Liver (tissue), 9 donors: Measurements from ENCODE around the gene RASIP1. TPM values are rescaled to one million over a fixed set of nuclear protein-coding genes. Genes with fewer than 3 reads are reported as not detected.
A peak's percentile ranks its signal among the peaks of the same experiment; 100 is the strongest.

Experiments used
- DNase-seq: peaks from one replicate; pipeline ENCODE4 v3.0.0-alpha.2; 2017; ENCODE audit warnings: low spot score
- H3K27ac ChIP-seq, 2 donors: one replicate each; pipeline ENCODE4 v1.7.0; 2013; ENCODE audit warnings: inconsistent platforms in 2 of 2, low read length in 2 of 2, control low read depth in 1 of 2, low read depth in 1 of 2, mild to moderate bottlenecking in 1 of 2
- H3K27me3 ChIP-seq, 4 donors: one replicate each; pipeline versions ENCODE4 v1.6.1 to v1.7.0; 2013; ENCODE audit warnings: low read length in 3 of 4, inconsistent platforms in 1 of 4, mild to moderate bottlenecking in 1 of 4, moderate library complexity in 1 of 4; ENCODE audit not compliant: control insufficient read depth in 4 of 4, insufficient read depth in 4 of 4
- H3K36me3 ChIP-seq, 4 donors: one replicate each; pipeline versions ENCODE4 v1.6.1 to v1.7.0; 2013; ENCODE audit warnings: low read length in 3 of 4, mild to moderate bottlenecking in 3 of 4, low read depth in 1 of 4, moderate library complexity in 1 of 4; ENCODE audit not compliant: control insufficient read depth in 4 of 4, insufficient read depth in 3 of 4
- H3K4me1 ChIP-seq, 4 donors: one replicate each; pipeline versions ENCODE4 v1.6.1 to v1.7.0; 2013; ENCODE audit warnings: low read length in 3 of 4, mild to moderate bottlenecking in 3 of 4, moderate library complexity in 1 of 4; ENCODE audit not compliant: control insufficient read depth in 4 of 4, insufficient read depth in 4 of 4
- H3K4me3 ChIP-seq, 3 donors: one replicate each; pipeline versions ENCODE4 v1.6.1 to v1.7.0; 2013; ENCODE audit warnings: low read length in 3 of 3, control low read depth in 1 of 3, low read depth in 1 of 3, mild to moderate bottlenecking in 1 of 3
- H3K9ac ChIP-seq, 2 donors: one replicate each; pipeline ENCODE4 v1.7.0; 2013; ENCODE audit warnings: low read length in 2 of 2, mild to moderate bottlenecking in 2 of 2, moderate library complexity in 2 of 2, control low read depth in 1 of 2, low read depth in 1 of 2
- H3K9me3 ChIP-seq, 4 donors: one replicate each; pipeline versions ENCODE4 v1.6.1 to v1.7.0; 2013; ENCODE audit warnings: low read length in 3 of 4; ENCODE audit not compliant: control insufficient read depth in 4 of 4
- EGR1 ChIP-seq, 2 donors: IDR thresholded peaks; 2 replicates each; pipeline ENCODE4 v1.6.1; 2016 to 2018; ENCODE audit warnings: antibody characterized with exemption in 2 of 2, low read depth in 2 of 2
- FOXA1 ChIP-seq: IDR thresholded peaks from 2 replicates; pipeline ENCODE4 v1.6.1; 2016; ENCODE audit warnings: antibody characterized with exemption
- FOXA2 ChIP-seq: IDR thresholded peaks from 2 replicates; pipeline ENCODE4 v1.6.1; 2016; ENCODE audit warnings: antibody characterized with exemption
- GABPA ChIP-seq, 2 donors: IDR thresholded peaks in 1 of 2; conservative IDR thresholded peaks in 1 of 2; 2 replicates each; pipeline ENCODE4 v1.6.1; 2016; ENCODE audit warnings: antibody characterized with exemption in 2 of 2, mild to moderate bottlenecking in 1 of 2, moderate library complexity in 1 of 2
- HNF4A ChIP-seq, 2 donors: conservative IDR thresholded peaks; 2 replicates each; pipeline ENCODE4 v1.6.1; 2016; ENCODE audit warnings: antibody characterized with exemption in 2 of 2, mild to moderate bottlenecking in 2 of 2
- HNF4G ChIP-seq: IDR thresholded peaks from 2 replicates; pipeline ENCODE4 v1.6.1; 2016; ENCODE audit warnings: antibody characterized with exemption
- JUND ChIP-seq, 2 donors: IDR thresholded peaks; 2 replicates each; pipeline ENCODE4 v1.6.1; 2016; ENCODE audit warnings: antibody characterized with exemption in 2 of 2
- NR2F2 ChIP-seq: IDR thresholded peaks from 2 replicates; pipeline ENCODE4 v1.6.1; 2016; ENCODE audit warnings: antibody characterized with exemption
- RAD21 ChIP-seq, 2 donors: IDR thresholded peaks; 2 replicates each; pipeline ENCODE4 v1.6.1; 2016; ENCODE audit warnings: antibody characterized with exemption in 2 of 2, mild to moderate bottlenecking in 2 of 2
- RXRA ChIP-seq, 2 donors: IDR thresholded peaks; 2 replicates each; pipeline ENCODE4 v1.6.1; 2017 to 2018; ENCODE audit warnings: antibody characterized with exemption in 2 of 2, mild to moderate bottlenecking in 1 of 2
- SP1 ChIP-seq: IDR thresholded peaks from 2 replicates; pipeline ENCODE4 v1.6.1; 2018; ENCODE audit warnings: antibody characterized with exemption, mild to moderate bottlenecking
- TAF1 ChIP-seq: conservative IDR thresholded peaks from 2 replicates; pipeline ENCODE4 v1.6.1; 2016; ENCODE audit warnings: antibody characterized with exemption, mild to moderate bottlenecking
- YY1 ChIP-seq: IDR thresholded peaks from 2 replicates; pipeline ENCODE4 v1.6.1; 2016; ENCODE audit warnings: antibody characterized with exemption, mild to moderate bottlenecking
- WGBS: extraction: QIAGEN DNeasy Blood & Tissue Kit; methylation state at CpG from one replicate; pipeline ENCODE4 v1.1.7; 2013; 5-methylcytosine and 5-hydroxymethylcytosine counted together
- polyA plus RNA-seq, 2 donors: library from polyadenylated mRNA; stranded (reverse) in 1 of 2; unstranded in 1 of 2; fragments of 200-250 nt in 1 of 2; fragments of >200 nt in 1 of 2; fragmentation: Nextera tagmentation in 1 of 2; extraction: Ambion mirVana in 1 of 2; gene quantifications; one replicate each; pipeline versions ENCODE4 v1.2.1 to v1.2.3, GENCODE V29; 2013 to 2015
- total RNA-seq, 2 donors: library from RNA; depleted of rRNA; stranded (reverse); fragments of >200 nt; gene quantifications; one replicate each; pipeline ENCODE4 v1.2.3, GENCODE V29; 2014
- TF ChIP-seq, protein P1 (sequence below): IDR thresholded peaks from 2 replicates; pipeline ENCODE4 v1.6.1; 2016; ENCODE audit warnings: antibody characterized with exemption
- TF ChIP-seq, protein P2 (sequence below): IDR thresholded peaks from 2 replicates; pipeline ENCODE4 v1.6.1; 2016; ENCODE audit warnings: antibody characterized with exemption, mild to moderate bottlenecking
- TF ChIP-seq, protein P3 (sequence below): IDR thresholded peaks from 2 replicates; pipeline ENCODE4 v1.6.1; 2016; ENCODE audit warnings: antibody characterized with exemption
- TF ChIP-seq, protein P4 (sequence below): fragments of 150-350 bp; IDR thresholded peaks from 2 replicates; pipeline ENCODE4 v1.5.1; 2017; ENCODE audit warnings: improper control_type of control experiment, low read depth, low read length; ENCODE audit not compliant: missing input control
- TF ChIP-seq, protein P5 (sequence below): IDR thresholded peaks from 2 replicates; pipeline ENCODE4 v1.6.1; 2016; ENCODE audit warnings: antibody characterized with exemption
- donor health status: healthy.
- donor health status: healthy.
- donor health status: healthy.
- donor health status: healthy.
- donor health status: healthy.

RASIP1 gene
- total and polyA plus RNA-seq, 4 donors = 1.8 to 5.4 (median 4.5) TPM

DNA sequence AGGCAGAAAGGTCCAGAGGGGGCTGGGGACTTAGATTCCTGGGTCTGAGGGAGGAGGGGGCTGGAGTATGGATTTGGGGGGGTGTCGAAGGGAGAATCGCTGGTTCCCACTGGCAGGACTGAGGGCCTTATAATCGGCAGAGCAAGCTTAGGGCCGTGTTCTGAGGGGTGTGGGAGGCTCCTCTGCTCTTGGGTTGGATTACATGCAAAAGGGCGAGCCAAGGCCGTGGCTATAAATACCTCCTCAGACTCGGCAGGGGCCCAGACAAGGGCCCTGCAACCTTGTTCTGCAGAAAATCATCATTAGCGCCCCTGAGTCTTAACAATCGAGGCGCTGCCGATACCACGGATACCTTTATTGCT, 20.2 kb downstream of the RASIP1 start:
- H3K27ac ChIP-seq = no peak overlapping the region
- no peaks in the 10 kb centered on the region for H3K27me3 ChIP-seq
- no peak for DNase-seq
- H3K4me1 ChIP-seq = peaks cover 0 to 12% (median 7%) of the 10 kb centered on the region in 4 donors
- no peaks in the 10 kb centered on the region for H3K9me3 ChIP-seq
- WGBS = 41% methylated on average over 12 of the region's 12 CpGs
- H3K4me3 ChIP-seq = no peak overlapping the region
- no peak overlapping the region for H3K9ac ChIP-seq
- no peak for TF ChIP-seq NR2F2
- TF ChIP-seq HNF4A (conservative IDR thresholded peaks at IDR 0.05) = no peak
- no peak for TF ChIP-seq FOXA1
- no peak for TF ChIP-seq FOXA2
- TF ChIP-seq EGR1 (IDR thresholded peaks at IDR 0.05; ENCODE audit: low read depth in 2 of 2) = no peak
- no peak for TF ChIP-seq TAF1
- no peak for TF ChIP-seq HNF4G
- TF ChIP-seq, protein P1, sequence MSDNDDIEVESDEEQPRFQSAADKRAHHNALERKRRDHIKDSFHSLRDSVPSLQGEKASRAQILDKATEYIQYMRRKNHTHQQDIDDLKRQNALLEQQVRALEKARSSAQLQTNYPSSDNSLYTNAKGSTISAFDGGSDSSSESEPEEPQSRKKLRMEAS = no peak
- TF ChIP-seq RAD21 (IDR thresholded peaks at IDR 0.05) = no peak
- no peaks in the 10 kb centered on the region for H3K36me3 ChIP-seq

DNA sequence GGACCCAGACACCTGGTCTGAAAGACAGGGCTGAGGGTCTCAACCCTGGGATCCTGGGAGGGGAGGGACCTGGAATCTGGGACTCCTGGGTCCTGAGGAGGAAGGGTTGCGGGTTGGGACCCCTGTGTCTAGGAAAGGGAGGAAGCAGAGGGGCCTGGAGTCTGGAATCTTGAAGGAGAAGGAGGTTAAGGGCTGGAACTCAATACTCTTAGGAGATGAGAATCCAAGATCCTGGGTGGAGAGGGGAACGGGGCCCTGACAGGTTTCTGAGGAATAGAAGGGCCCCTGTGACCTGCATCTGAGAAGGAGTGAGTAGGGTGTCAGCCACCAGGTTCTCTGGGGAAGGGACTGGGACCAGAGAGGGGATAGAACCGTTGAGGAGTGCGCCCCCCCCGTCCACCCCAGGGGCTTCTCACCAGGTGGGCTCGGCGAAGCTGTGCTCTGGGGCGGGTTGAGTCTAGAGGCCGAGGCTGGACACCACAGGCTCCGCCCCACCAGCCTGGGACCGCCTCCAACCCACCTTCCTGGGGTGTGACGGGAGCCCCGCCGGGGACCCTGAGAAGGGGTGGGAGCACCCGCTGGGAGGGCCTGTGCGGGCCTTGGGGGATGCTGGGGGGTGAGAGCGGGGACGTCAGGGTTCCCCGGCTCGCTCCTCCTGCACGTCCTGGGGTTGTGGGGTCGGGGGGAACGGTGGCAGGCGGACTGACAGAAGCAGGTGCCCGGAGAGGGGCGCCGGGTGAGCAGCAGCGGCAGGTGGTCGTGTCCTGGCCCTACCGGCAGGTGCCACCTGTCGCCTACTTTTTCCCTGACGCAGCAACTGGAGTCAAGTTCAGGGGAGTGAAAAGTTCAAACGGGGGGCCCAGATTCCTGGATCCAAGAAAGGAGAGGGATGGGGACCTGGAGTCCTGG, 20.9 kb downstream of the RASIP1 start, which contains the start of gene MAMSTR:
Gene MAMSTR (minus strand): TSS at position 463 of the 909 bp plus-strand sequence. CDS start 694 bp downstream, outside the sequence.
- no peak for TF ChIP-seq HNF4G
- TF ChIP-seq, protein P2, sequence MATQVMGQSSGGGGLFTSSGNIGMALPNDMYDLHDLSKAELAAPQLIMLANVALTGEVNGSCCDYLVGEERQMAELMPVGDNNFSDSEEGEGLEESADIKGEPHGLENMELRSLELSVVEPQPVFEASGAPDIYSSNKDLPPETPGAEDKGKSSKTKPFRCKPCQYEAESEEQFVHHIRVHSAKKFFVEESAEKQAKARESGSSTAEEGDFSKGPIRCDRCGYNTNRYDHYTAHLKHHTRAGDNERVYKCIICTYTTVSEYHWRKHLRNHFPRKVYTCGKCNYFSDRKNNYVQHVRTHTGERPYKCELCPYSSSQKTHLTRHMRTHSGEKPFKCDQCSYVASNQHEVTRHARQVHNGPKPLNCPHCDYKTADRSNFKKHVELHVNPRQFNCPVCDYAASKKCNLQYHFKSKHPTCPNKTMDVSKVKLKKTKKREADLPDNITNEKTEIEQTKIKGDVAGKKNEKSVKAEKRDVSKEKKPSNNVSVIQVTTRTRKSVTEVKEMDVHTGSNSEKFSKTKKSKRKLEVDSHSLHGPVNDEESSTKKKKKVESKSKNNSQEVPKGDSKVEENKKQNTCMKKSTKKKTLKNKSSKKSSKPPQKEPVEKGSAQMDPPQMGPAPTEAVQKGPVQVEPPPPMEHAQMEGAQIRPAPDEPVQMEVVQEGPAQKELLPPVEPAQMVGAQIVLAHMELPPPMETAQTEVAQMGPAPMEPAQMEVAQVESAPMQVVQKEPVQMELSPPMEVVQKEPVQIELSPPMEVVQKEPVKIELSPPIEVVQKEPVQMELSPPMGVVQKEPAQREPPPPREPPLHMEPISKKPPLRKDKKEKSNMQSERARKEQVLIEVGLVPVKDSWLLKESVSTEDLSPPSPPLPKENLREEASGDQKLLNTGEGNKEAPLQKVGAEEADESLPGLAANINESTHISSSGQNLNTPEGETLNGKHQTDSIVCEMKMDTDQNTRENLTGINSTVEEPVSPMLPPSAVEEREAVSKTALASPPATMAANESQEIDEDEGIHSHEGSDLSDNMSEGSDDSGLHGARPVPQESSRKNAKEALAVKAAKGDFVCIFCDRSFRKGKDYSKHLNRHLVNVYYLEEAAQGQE = no peak
- TF ChIP-seq TAF1 = no peak
- TF ChIP-seq GABPA (IDR thresholded peaks at IDR 0.05 in 1 of 2, conservative IDR thresholded peaks at IDR 0.05 in 1 of 2) = no peak
- no peak for TF ChIP-seq RXRA (IDR thresholded peaks at IDR 0.05)
- TF ChIP-seq YY1 = no peak
- no peak for TF ChIP-seq JUND (IDR thresholded peaks at IDR 0.05)
- TF ChIP-seq, protein P3, sequence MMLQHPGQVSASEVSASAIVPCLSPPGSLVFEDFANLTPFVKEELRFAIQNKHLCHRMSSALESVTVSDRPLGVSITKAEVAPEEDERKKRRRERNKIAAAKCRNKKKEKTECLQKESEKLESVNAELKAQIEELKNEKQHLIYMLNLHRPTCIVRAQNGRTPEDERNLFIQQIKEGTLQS = no peak
- no peak for TF ChIP-seq FOXA2
- TF ChIP-seq, protein P4, sequence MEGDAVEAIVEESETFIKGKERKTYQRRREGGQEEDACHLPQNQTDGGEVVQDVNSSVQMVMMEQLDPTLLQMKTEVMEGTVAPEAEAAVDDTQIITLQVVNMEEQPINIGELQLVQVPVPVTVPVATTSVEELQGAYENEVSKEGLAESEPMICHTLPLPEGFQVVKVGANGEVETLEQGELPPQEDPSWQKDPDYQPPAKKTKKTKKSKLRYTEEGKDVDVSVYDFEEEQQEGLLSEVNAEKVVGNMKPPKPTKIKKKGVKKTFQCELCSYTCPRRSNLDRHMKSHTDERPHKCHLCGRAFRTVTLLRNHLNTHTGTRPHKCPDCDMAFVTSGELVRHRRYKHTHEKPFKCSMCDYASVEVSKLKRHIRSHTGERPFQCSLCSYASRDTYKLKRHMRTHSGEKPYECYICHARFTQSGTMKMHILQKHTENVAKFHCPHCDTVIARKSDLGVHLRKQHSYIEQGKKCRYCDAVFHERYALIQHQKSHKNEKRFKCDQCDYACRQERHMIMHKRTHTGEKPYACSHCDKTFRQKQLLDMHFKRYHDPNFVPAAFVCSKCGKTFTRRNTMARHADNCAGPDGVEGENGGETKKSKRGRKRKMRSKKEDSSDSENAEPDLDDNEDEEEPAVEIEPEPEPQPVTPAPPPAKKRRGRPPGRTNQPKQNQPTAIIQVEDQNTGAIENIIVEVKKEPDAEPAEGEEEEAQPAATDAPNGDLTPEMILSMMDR = no peak
- TF ChIP-seq HNF4A (conservative IDR thresholded peaks at IDR 0.05) = no peak
- TF ChIP-seq NR2F2 = no peak
- no peak for TF ChIP-seq EGR1 (IDR thresholded peaks at IDR 0.05; ENCODE audit: low read depth in 2 of 2)
- TF ChIP-seq, protein P1 = no peak
- no peak for TF ChIP-seq SP1
- TF ChIP-seq, protein P5, sequence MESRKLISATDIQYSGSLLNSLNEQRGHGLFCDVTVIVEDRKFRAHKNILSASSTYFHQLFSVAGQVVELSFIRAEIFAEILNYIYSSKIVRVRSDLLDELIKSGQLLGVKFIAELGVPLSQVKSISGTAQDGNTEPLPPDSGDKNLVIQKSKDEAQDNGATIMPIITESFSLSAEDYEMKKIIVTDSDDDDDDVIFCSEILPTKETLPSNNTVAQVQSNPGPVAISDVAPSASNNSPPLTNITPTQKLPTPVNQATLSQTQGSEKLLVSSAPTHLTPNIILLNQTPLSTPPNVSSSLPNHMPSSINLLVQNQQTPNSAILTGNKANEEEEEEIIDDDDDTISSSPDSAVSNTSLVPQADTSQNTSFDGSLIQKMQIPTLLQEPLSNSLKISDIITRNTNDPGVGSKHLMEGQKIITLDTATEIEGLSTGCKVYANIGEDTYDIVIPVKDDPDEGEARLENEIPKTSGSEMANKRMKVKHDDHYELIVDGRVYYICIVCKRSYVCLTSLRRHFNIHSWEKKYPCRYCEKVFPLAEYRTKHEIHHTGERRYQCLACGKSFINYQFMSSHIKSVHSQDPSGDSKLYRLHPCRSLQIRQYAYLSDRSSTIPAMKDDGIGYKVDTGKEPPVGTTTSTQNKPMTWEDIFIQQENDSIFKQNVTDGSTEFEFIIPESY = no peak
- TF ChIP-seq RAD21 (IDR thresholded peaks at IDR 0.05) = no peak
- TF ChIP-seq FOXA1 = no peak
- peak within 1 kb of the TSS; percentile 78 to 90 for H3K27ac ChIP-seq
- peaks cover 0 to 19% (median 12%) of the 10 kb centered on the region in 4 donors for H3K4me1 ChIP-seq
- no peaks in the 10 kb centered on the region for H3K36me3 ChIP-seq
- WGBS = 83% methylated on average over 33 of the region's 33 CpGs
- H3K9ac ChIP-seq = no peak within 1 kb of the TSS
- no peaks in the 10 kb centered on the region for H3K27me3 ChIP-seq
- H3K9me3 ChIP-seq = no peaks in the 10 kb centered on the region
- DNase-seq = no peak
- H3K4me3 ChIP-seq = no peak within 1 kb of the TSS
